IMR-90 (cell line): Measurements from ENCODE around the gene ST6GALNAC2. TPM values are rescaled to one million over a fixed set of nuclear protein-coding genes. Genes with fewer than 3 reads are reported as not detected.
A peak's percentile ranks its signal among the peaks of the same experiment; 100 is the strongest.

ENCODE experiments used
- ATAC-seq: fragments of 200-7000 bp; cut with Tn5 transposase; 2 replicates; pipeline ENCODE4 v1.9.1; 2020; ENCODE audit warnings: low read depth, mild to moderate bottlenecking, moderate library complexity
- BruUV-seq: library from RNA; stranded (reverse); fragments of 400-500 nt; replicated peaks from 2 replicates; lab custom pipeline; 2021; lab: Mats Ljungman, UMichigan
- CTCF ChIA-PET: fragments of 300-600 bp; formaldehyde crosslinking; extraction: SDS; loops from one replicate; lab custom pipeline; 2021; ENCODE audit warnings: antibody characterized with exemption; lab: Yijun Ruan, JAX
- POLR2A ChIA-PET: fragments of 300-600 bp; sonication (Branson Sonifier 250); formaldehyde crosslinking; loops from one replicate; lab custom pipeline; 2022; ENCODE audit warnings: antibody characterized with exemption; ENCODE audit not compliant: unreplicated experiment; lab: Charles Lee
- DNase-seq: peaks from one replicate; pipeline ENCODE4 v3.0.0; 2013
- H2AFZ ChIP-seq: replicated peaks from 2 replicates; pipeline ENCODE3; 2013; ENCODE audit warnings: low read length, mild to moderate bottlenecking; ENCODE audit not compliant: poor library complexity
- H2AK5ac ChIP-seq: 2 replicates; pipeline ENCODE4 v1.6.1; 2013; ENCODE audit warnings: low read depth, low read length, inconsistent platforms
- H2AK9ac ChIP-seq: replicated peaks from 2 replicates; pipeline ENCODE3; 2013; ENCODE audit warnings: mild to moderate bottlenecking, low read depth, low read length, moderate library complexity; ENCODE audit not compliant: poor library complexity
- H2BK120ac ChIP-seq: 2 replicates; pipeline ENCODE4 v1.6.1; 2013; ENCODE audit warnings: low read depth, low read length, inconsistent platforms
- H2BK15ac ChIP-seq: 3 replicates; pipeline ENCODE4 v1.6.1; 2013; ENCODE audit warnings: low read depth, low read length, inconsistent platforms
- H2BK20ac ChIP-seq: 2 replicates; pipeline ENCODE4 v1.6.1; 2013; ENCODE audit warnings: low read depth, mild to moderate bottlenecking, inconsistent platforms, low read length, moderate library complexity
- H2BK5ac ChIP-seq: 2 replicates; pipeline ENCODE4 v1.6.1; 2013; ENCODE audit warnings: mild to moderate bottlenecking, low read depth, low read length, inconsistent platforms; ENCODE audit not compliant: poor library complexity, severe bottlenecking
- H3K14ac ChIP-seq: replicated peaks from 2 replicates; pipeline ENCODE4 v1.6.1; 2013; ENCODE audit warnings: low read depth, low read length, inconsistent platforms
- H3K18ac ChIP-seq: 2 replicates; pipeline ENCODE4 v1.6.1; 2013; ENCODE audit warnings: low read depth, low read length, control low read depth
- H3K23ac ChIP-seq: 2 replicates; pipeline ENCODE4 v1.6.1; 2013; ENCODE audit warnings: low read depth, low read length, inconsistent platforms
- H3K27ac ChIP-seq: 2 replicates; pipeline ENCODE4 v1.5.1; 2013; ENCODE audit warnings: mild to moderate bottlenecking, control low read depth, low read length; ENCODE audit not compliant: insufficient read depth
- H3K27me3 ChIP-seq: 2 replicates; pipeline ENCODE4 v1.6.1; 2013; ENCODE audit warnings: low read length; ENCODE audit not compliant: control insufficient read depth, insufficient read depth
- H3K36me3 ChIP-seq: 2 replicates; pipeline ENCODE4 v1.6.1; 2013; ENCODE audit warnings: low read length, mixed read lengths; ENCODE audit not compliant: control insufficient read depth, insufficient read depth
- H3K4ac ChIP-seq: 2 replicates; pipeline ENCODE4 v1.6.1; 2013; ENCODE audit warnings: low read depth, low read length, inconsistent platforms
- H3K4me1 ChIP-seq: 2 replicates; pipeline ENCODE4 v1.6.1; 2013; ENCODE audit warnings: low read length, mixed read lengths; ENCODE audit not compliant: control insufficient read depth, insufficient read depth
- H3K4me2 ChIP-seq: 2 replicates; pipeline ENCODE4 v1.6.1; 2013; ENCODE audit warnings: low read depth, mild to moderate bottlenecking, control low read depth, low read length, moderate library complexity
- H3K4me3 ChIP-seq: 2 replicates; pipeline ENCODE4 v1.5.1; 2013; ENCODE audit warnings: low read depth, mild to moderate bottlenecking, control low read depth, low read length, moderate library complexity; ENCODE audit not compliant: insufficient read depth
- H3K56ac ChIP-seq: 2 replicates; pipeline ENCODE4 v1.6.1; 2013; ENCODE audit warnings: low read length, inconsistent platforms; ENCODE audit not compliant: insufficient read depth; ENCODE audit errors: extremely low read depth
- H3K79me1 ChIP-seq, 2 experiments: 2 replicates each; pipeline ENCODE4 v1.6.1; 2013; ENCODE audit warnings: low read length in 2 of 2, inconsistent platforms in 1 of 2, low read depth in 1 of 2
- H3K9ac ChIP-seq: 2 replicates; pipeline ENCODE4 v1.6.1; 2013; ENCODE audit warnings: low read depth, low read length, control low read depth
- H3K9me1 ChIP-seq: 2 replicates; pipeline ENCODE4 v1.6.1; 2013; ENCODE audit warnings: low read length, inconsistent platforms; ENCODE audit not compliant: insufficient read depth
- H3K9me3 ChIP-seq: 2 replicates; pipeline ENCODE4 v1.6.1; 2013; ENCODE audit warnings: low read length; ENCODE audit not compliant: control insufficient read depth, insufficient read depth
- H4K20me1 ChIP-seq: 2 replicates; pipeline ENCODE4 v1.6.1; 2013; ENCODE audit warnings: low read length, inconsistent platforms; ENCODE audit not compliant: insufficient read depth
- H4K5ac ChIP-seq: 2 replicates; pipeline ENCODE4 v1.6.1; 2013; ENCODE audit warnings: mild to moderate bottlenecking, low read depth, low read length, control low read depth
- H4K8ac ChIP-seq, 2 experiments: 2 replicates each; pipeline ENCODE4 v1.6.1; 2013; ENCODE audit warnings: low read depth in 2 of 2, low read length in 2 of 2, control low read depth in 1 of 2, inconsistent platforms in 1 of 2
- H4K91ac ChIP-seq: 2 replicates; pipeline ENCODE4 v1.6.1; 2013; ENCODE audit warnings: low read depth, low read length, inconsistent platforms; ENCODE audit not compliant: insufficient read depth
- BHLHE40 ChIP-seq: fragments of 150-350 bp; IDR thresholded peaks from 2 replicates; pipeline ENCODE4 v1.6.1; 2016; ENCODE audit warnings: mild to moderate bottlenecking, low read depth, low read length
- WGBS, 2 experiments: methylation state at CpG; one replicate each; pipeline versions ENCODE4 v1.1.5 to v1.1.7; 2013; ENCODE audit warnings: missing lambda C conversion rate in 2 of 2; ENCODE audit not compliant: insufficient read length in 1 of 2; ENCODE audit errors: extremely low coverage in 2 of 2; 5-methylcytosine and 5-hydroxymethylcytosine counted together
- dilution Hi-C: fragments of 300-500 bp; cut with HindIII; formaldehyde crosslinking; loops from one replicate; pipeline ENCODE4 v1.14.3; 2018; ENCODE audit warnings: low sequenced_read_pairs; ENCODE audit not compliant: unreplicated experiment
- in situ Hi-C: fragments of 300-500 bp; cut with MboI; formaldehyde crosslinking; loops from 3 replicates; pipeline ENCODE4 v1.14.3; 2019; ENCODE audit warnings: low sequenced_read_pairs, inconsistent platforms, mixed read lengths
- intact Hi-C: fragments of 100-400 bp; cut with micrococcal nuclease; formaldehyde crosslinking; loops from 2 replicates; pipeline ENCODE4 v1.10.0; 2022
- polyA plus RNA-seq, 3 experiments: library from polyadenylated mRNA; depleted of rRNA; stranded (reverse); fragments of >200 nt; gene quantifications; 2 replicates each; pipeline ENCODE4 v1.2.3, GENCODE V29; 2012; ENCODE audit warnings: low replicate concordance in 1 of 3
- total RNA-seq: library from RNA; depleted of rRNA; stranded (reverse); fragments of >200 nt; gene quantifications from 2 replicates; pipeline ENCODE4 v1.2.3, GENCODE V29; 2012
- TF ChIP-seq, protein P1 (sequence below): conservative IDR thresholded peaks from 2 replicates; pipeline ENCODE4 v1.5.1; 2012; ENCODE audit warnings: mild to moderate bottlenecking, low read depth, low read length, improper control_type of control experiment

The ST6GALNAC2 gene
- total and polyA plus RNA-seq, 2 of the 4 experiments (the other 2 are of a cell fraction), result 0.10 TPM; not detected in 1

GRCh38 chr17:76524598-76525512, 60.8 kb downstream of the ST6GALNAC2 start:
- Histone ChIP-seq H4K20me1 (0 out of 2 replicates have a peak, but pooled peaks cover 2% of the 10 kb centered on the region), H4K5ac (peak overlapping the region; percentile 14), H2BK5ac (peak overlapping the region; percentile 25), H2AFZ (peak overlapping the region; percentile 75), H3K18ac (peak overlapping the region; percentile 44), H2AK5ac (peak overlapping the region; percentile 87), H3K4me2 (peak overlapping the region; percentile 4; the same call in 1 of the 2 replicates), H4K8ac (peak overlapping the region; percentile 3 to 73; a peak in 3 of 4 replicates), H3K4ac (peak overlapping the region; percentile 93), H3K9me3 (no peaks in the 10 kb centered on the region), H3K4me3 (no peak overlapping the region), H2BK15ac (peak overlapping the region; percentile 5; the same call in 1 of the 3 replicates), H3K27me3 (no peaks in the 10 kb centered on the region), H2AK9ac (peak overlapping the region; percentile 83), H3K56ac (no peak overlapping the region), H3K4me1 (peaks cover 37% of the 10 kb centered on the region), H3K23ac (peak overlapping the region; percentile 21; the same call in 1 of the 2 replicates), H3K79me1 (peaks cover 0 to 5% of the 10 kb centered on the region in 2 experiments; a peak in 1 of 4 replicates), H2BK120ac (peak overlapping the region; percentile 50), H4K91ac (peak overlapping the region; percentile 64), H3K27ac (peak overlapping the region; percentile 64), H3K9me1 (peaks cover 14% of the 10 kb centered on the region), H2BK20ac (peak overlapping the region; percentile 70), H3K9ac (peak overlapping the region; percentile 18; the same call in 1 of the 2 replicates), H3K36me3 (no peaks in the 10 kb centered on the region), H3K14ac (peak overlapping the region; percentile 44)
- intact Hi-C loops, result no loop called here
- POLR2A ChIA-PET, result no interaction called here
- ATAC-seq (peak; percentile 31), DNase-seq (peak; percentile 55)
- in situ Hi-C loops, result loop anchor here (5.0 kb wide), 1 partner anchor 97 kb away; no protein-coding TSS in a partner anchor
- 49% methylated on average over 7 of the region's 25 CpGs; no CpG with 5 or more reads in 1 of the 2 experiments for WGBS, 2 experiments
- CTCF ChIA-PET, result interaction anchor here (0.8 to 4.1 kb wide), 4 partner anchors 14 to 99 kb away, joined by 3 to 18 read pairs (median 4); partner anchors contain the start of gene PRCD
- BruUV-seq, result no TSS peak
- TF ChIP-seq, protein P1, sequence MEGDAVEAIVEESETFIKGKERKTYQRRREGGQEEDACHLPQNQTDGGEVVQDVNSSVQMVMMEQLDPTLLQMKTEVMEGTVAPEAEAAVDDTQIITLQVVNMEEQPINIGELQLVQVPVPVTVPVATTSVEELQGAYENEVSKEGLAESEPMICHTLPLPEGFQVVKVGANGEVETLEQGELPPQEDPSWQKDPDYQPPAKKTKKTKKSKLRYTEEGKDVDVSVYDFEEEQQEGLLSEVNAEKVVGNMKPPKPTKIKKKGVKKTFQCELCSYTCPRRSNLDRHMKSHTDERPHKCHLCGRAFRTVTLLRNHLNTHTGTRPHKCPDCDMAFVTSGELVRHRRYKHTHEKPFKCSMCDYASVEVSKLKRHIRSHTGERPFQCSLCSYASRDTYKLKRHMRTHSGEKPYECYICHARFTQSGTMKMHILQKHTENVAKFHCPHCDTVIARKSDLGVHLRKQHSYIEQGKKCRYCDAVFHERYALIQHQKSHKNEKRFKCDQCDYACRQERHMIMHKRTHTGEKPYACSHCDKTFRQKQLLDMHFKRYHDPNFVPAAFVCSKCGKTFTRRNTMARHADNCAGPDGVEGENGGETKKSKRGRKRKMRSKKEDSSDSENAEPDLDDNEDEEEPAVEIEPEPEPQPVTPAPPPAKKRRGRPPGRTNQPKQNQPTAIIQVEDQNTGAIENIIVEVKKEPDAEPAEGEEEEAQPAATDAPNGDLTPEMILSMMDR, result no peak
- peak; percentile 87 for TF ChIP-seq BHLHE40
- dilution Hi-C loops, result no loop called here
